Stimulated activated CD4-positive, alpha-beta T cell treated with anti-CD3 and anti-CD28 coated beads, Interleukin-12 subunit alpha, Interleukin-12 subunit beta, amount 100 ng/mL, for 48 hours (primary cell): ENCODE data around the gene TNP2.

Experiments used
- DNase-seq, 3 donors: peaks; one replicate each; pipeline ENCODE4 v3.0.0-alpha.2; 2020; ENCODE audit warnings: low read depth in 2 of 3, low spot score in 1 of 3

Gene TNP2

GRCh38 chr16:11268921-11269375 lies at the start of gene TNP2:
Gene TNP2, minus strand, starts transcription at chr16:11269325. Its CDS starts 63 bp downstream, at chr16:11269262.
- DNase-seq: no peak

DNA sequence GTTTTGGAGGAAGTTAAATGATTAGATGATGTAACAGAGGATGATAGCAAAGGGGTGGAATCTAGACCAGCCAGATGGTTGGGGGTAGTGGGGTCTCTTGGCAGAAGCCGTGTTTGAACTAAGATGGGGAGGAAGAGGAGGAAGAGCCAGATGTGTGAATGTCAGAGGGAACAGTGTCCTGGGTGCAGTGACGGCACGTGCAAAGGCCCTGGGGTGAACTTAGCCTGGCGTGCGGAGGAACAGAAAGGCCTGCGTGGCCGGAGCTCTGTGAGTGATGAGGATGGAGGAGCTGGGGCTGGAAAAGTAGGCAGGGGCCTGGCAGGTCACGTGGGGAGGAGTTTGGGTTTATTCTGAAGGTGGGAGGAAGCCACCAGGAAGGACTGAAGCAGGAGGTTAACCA lies 49.7 kb upstream of the TNP2 start:
- no peak for DNase-seq

DNA sequence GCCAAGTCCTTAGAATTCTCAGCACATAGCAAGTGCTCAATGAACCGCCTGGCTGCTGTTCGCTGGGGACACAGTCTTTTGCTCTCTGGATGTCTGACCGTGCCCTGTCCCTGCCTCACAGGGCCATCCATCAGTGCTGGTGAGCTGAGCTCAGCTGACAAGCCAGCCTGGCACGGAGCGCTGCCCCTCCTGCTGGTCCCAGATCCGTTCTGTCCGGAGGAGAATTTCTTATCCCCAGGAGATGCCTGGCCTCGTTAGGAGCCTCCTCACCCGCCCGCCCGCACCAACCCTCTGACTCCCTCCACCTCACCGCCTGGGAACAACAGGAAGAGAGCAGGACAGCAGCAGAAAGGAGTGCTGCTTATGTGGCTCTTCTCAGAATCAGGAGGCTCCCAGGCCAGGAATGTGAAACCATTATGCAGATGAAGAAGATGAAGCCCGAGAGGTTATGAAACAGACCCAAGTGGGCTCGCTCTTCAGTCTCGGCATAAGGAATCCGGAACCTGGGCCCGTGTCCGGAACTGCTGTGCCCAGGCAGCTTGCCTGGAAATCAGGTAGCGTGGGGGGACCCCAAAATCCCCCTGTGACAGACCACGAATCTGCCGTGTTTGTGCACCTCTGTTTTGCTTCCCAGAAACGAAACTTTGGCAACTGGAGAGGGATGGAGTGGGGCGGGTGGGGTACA lies 47.3 kb upstream of the TNP2 start:
- no peak for DNase-seq

DNA sequence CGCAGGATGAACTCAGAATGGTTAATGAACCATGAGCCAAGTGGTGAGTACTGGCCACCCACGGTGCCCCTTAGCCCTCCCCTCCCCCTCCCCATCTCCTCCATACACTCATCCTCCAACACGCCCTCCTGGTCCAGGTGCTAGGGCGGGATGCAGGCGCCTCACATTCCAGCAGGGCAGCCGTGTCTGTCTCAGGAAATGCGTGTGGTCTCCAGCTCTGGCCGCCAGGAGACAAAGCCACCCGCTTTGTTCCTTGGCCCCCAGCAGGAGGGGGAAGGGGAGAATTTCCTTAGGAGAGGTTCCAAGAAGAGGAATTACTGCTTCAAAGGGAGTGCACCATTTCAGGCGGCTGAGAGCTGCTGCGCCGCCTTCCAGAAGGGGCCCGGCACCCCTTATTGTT lies 46.4 kb upstream of the TNP2 start:
- DNase-seq: no peak

- DNase-seq: no peak
These were observed 45.3 kb upstream of the TNP2 start for GRCh38 chr16:11314309-11314894.

DNA sequence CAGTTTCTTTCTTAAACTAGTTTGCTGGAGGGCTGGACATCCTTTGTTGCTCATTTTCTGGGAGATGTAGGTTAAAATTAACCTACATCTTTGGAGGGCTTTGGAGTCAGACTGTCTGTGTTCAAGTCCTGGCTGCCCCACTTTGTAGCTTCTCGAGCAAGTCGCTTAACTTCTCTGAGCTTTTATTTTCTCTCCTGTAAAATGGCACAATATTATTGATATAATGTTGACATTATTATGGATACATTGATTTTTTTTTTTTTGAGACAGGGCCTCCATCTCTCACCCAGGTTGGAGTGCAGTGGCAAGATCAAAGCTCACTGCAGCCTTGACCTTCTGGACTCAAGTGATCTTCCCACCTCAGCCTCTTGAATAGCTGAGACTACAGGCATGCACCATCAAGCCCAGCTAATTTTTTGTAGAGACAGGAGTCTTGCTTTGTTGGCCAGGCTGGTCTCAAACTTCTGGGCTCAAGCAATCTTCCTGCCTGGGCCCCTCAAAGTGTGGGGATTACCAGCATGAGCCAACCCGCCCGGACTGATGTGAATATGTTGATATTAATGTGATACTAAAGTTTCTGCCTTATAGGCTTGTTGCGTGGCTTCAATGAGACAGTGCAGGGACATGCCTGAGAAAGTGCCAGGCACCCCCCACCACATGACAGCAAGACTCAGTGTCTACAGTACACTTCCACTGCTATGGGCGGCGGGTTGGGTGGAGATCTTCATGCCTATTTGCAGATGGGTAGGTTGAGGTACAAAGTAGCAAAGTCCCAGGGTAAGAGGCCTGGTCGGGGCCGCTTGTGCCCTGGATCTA lies 44.6 kb upstream of the TNP2 start:
- DNase-seq: no peak

- no peak for DNase-seq
These were observed 43.8 kb upstream of the TNP2 start for GRCh38 chr16:11312718-11313492.

DNA sequence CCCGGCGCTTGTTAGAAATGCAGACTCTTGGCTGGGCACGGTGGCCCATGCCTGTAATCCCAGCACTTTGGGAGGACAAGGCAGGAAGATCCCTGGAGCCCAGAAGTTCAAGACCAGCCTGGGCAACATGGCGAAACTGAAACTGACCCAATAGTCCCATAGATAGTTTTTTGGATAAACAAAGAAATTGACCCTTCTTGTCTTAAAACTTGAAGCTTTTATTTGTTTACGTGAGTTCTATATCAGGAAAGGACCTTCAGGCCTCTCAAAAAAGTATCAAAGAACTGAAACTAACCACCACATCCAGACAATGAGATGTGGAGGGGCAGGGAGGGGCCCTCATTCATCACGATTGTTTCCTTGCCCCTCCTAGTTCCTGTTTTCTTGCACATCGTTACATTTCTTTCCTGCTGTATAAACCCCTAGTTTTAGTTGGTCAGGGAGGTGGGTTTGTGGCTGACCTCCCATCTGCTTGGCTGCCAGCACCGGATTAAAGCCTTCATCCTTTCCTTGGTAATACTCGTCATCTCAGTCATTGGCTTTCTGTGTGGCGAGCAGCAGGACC lies 42.0 kb upstream of the TNP2 start:
- DNase-seq: no peak

DNA sequence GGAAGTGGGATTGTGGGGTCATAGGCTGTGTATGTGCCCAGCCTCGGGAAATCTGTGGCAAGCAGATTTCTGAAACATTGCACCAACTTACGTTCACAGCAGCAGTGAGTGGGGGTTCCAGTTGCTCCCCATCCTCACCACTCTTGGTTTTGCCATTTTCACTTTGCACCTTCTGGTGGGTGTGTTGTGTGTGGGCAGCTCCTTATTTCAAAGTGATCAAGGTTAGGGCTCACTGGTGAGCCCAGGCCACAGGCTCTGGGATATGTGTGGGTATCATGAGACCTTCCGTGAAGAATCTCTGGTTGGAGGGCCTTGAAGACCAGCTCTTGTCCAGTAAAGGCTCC lies 41.5 kb upstream of the TNP2 start:
- DNase-seq: no peak

GRCh38 chr16:11309895-11310633 lies 40.9 kb upstream of the TNP2 start:
- no peak for DNase-seq

- DNase-seq: no peak
These were observed 39.6 kb upstream of the TNP2 start for GRCh38 chr16:11308493-11309283.

GRCh38 chr16:11307639-11308492 lies 38.7 kb upstream of the TNP2 start:
- no peak for DNase-seq

DNA sequence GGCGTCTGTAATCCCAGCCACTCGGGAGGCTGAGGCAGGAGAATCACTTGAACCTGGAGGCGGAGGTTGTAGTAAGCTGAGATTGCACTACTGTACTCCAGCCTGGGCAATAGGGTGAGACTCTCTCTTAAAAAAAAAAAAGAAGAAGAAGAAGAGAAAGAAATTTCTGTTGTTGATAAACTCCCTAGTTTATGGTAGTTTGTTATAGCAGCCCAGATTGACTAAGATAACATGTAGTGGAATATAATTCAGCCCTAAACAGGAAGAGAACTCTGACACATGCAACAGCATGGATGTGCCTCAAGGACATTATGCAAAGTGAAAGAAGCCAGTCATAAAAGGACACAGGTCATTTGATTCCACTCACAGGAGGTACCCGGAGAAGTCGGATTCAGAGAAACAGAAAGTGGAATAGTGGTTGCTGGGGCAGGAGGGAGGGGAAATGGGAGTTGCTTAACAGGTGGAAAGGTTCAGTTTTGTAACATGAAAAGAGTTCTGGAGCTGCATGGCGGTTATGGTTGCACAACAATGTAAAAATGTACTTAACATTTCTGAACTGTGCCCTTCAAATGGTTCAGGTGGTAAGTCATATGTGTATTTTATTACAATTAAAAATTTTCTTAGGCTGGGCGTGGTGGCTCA lies 38.0 kb upstream of the TNP2 start:
- DNase-seq: no peak

DNA sequence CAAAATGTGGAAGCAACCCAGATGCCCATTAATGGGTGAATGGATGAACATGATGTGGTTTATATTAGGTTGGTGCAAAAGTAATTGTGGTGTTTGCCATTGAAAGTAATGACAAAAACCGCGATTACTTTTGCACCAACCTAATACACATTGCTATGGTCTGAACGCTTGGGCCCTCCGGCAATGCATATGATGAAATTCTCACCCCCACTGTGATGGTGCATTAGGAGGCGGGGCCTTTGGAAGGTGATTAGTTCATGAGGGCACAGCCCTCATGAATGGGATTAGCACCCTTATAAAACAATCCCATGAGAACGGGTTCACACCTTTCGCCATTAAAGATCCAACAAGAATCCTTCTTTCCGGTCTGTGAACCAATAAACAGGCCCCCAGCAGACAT lies 37.3 kb upstream of the TNP2 start:
- DNase-seq: no peak

DNA sequence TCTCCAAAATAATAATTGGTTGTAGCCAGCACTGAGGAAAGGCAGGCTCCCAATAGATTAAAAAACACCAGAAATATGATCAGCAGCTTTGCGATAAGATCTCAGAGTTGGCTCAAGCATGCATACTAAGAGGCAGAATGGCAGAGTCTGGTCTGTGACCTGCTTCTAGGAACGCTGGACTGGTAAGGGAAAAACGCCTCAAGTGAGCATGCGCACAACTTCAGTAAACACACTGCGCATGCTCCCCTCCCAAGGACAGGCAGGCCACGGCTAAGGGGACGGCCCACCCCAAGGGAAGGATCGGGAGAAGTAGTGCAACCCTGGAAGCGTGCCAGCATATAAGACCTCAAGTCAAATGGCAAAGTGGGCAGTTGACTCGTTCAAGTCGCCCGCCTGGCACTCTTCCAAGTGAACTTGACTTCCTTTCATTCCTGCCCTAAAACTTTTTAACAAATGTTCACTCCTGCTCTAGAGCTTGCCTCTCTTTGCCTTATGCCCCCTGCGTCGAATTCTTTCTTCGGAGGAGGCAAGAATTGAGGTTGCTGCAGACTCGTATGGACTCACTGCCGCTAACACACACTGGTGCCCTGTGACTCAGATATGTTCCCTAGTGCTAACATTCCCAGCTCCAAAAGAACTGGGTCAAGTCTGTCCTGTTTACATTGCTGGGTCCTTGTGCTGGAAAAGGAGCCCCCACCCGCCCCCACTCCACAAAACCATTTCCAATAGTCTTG lies 34.4 kb upstream of the TNP2 start:
- no peak for DNase-seq

DNA sequence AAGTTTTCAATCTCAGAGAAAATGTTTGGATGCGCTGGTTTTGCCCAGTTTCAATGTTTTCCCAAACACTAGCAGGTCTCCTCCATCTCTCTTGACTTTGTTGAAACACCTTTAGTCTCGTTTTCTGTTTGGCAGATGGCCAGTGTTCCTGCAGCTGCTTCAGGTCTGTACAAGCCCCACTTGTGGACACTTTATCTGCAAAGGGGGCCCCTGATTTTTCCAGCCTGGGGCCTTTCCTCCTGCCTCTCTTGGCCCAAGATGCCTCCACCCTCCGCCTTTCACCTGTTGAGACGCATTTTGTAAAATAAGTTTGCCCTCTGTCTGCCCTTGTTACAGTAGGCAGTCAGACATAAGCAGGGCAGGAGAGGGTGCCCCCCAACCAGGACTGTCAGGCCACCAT lies 33.9 kb upstream of the TNP2 start:
- DNase-seq: no peak

- DNase-seq: no peak
These were observed 32.7 kb upstream of the TNP2 start for GRCh38 chr16:11301645-11302501.
